GM18517 (cell line): Measurements from ENCODE around the gene CX3CR1.
"Not testable (repeated sequence)": the region's sequence is repeated elsewhere in the genome, so short reads cannot be mapped to it uniquely, and the experiment has no call there.

Experiments
- ATAC-seq: cut with Tn5 transposase; IDR thresholded peaks from one replicate; pipeline ENCODE4 v1.9.1; 2021; ENCODE audit warnings: mild to moderate bottlenecking, moderate library complexity; ENCODE audit not compliant: unreplicated experiment

The CX3CR1 gene

DNA sequence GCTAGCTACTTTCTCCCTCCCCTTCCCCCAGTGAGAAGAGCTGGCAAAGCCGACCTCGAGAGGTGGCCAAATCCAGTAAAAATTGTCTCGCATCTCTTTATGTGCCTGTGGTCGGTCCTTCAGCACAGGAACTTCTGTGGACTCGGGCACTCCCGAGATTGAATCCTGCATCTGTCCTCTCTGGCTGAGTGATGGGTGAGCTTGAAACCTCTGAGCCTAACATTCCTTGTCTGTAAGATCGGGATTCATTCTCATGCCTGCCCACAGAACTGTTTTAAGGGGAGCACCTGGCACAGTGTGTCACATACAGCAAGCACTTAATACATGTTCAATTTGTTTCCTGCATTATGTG is 11.3 kb downstream of the CX3CR1 start:
- no peak for ATAC-seq

DNA sequence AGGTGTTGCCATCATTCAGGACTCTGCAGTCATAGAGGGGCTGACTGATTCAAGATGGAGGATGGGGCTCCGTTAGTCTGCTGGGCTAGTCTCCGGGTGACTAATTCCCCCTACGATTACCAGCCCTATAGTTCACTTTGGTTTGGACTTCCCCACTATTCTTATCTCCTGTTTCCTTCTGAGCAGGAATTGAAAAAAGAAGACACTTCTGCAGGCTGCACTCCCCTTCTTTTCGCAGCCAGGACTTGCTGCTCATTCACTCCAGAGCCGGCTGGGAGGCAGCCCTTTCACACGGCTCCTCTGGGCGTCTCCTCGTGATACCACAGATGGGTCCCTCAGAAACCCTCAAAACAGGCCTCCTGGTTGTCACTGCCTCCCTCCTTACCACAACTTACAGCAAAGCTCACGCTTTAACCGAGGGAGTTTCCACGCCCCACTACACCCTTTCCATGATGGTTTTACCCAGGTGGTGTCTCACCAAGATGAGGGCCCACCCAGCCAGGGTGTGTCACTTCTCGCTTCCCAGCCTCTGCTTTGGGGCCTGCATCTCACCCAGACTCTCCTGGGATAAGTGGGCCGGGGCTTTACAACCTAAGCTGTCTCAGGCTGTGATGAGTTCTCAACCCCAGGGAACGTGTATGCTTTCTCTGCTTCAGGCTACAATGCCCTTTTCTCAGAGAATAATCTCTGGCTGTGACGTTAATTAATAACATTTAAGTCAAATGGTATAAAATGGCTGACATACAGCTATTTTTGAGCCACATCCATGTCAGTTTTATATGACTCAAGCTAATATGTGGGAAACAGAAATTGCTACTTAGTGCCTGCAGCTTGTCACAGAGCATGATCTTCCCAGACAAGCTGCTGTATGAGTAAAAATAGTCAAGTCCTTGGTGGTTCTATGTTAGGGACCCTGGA is 11.9 kb downstream of the CX3CR1 start:
- ATAC-seq, result no peak

DNA sequence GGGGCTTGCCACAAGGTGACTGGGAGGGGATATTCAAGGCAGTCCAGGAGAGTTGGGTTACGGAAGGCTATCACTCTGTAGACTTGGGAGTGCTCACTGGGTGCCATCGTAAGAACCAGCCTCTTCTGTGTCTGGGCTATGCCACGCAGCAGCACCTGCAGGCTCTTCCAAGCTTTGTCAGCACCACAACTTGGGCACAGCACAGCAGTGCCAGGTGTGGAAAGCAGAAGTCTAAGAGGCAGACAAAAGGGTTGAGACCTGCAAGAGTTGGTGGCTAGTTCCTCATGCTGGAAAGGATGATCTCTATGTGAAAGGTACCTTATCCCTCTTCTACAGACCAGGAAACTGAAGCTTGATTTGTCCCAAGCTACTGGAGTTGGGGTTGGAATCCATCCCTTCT is 15.8 kb downstream of the CX3CR1 start:
- no peak for ATAC-seq

- no peak for ATAC-seq
Observed at GRCh38 chr3:39263576-39263975, 16.3 kb downstream of the CX3CR1 start.

GRCh38 chr3:39262846-39263245 is 17.0 kb downstream of the CX3CR1 start:
- ATAC-seq, result no peak

GRCh38 chr3:39261726-39262125 is 18.1 kb downstream of the CX3CR1 start:
- no peak for ATAC-seq

DNA sequence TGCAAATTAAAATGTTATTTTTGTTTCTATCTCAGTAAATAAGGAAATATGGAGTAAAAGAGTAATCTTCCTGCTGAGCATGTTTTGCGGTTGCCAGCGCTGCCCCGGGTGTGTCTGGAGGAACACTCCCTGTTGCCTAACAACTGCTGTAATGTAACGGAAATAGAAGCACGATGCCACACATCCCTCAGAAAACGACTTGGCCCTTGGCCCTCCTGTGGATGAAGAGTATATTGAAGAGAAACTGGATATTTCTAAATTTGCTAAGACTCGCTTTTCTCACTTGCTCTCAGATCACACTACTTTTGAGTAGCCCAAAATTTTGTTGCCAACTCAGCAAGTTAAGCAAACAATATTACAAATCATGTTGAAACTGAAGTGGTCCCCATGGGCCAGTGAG is 18.9 kb downstream of the CX3CR1 start:
- ATAC-seq, result peak; percentile 71

DNA sequence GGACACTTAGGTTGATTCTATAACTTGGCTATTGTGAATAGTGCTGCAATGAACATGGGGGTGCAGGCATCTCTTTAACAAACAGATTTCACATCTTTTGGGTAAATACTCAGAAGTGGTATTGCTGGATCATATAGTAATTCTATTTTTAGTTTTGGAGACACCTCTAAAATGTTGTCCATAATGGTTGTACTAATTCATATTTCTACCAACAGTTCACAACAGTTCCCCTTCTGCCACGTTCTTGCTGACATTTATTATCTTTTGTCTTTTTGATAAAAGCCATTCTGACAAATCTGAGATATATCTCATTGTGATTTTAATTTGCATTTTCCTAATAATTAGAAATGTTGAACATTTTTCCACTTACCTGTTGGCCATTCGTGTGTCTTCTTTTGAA is 19.5 kb downstream of the CX3CR1 start:
- no peak for ATAC-seq

GRCh38 chr3:39255503-39256325 is 24.1 kb downstream of the CX3CR1 start:
- peak; percentile 99 for ATAC-seq

- ATAC-seq, result no peak
Observed at GRCh38 chr3:39254806-39255449, 24.9 kb downstream of the CX3CR1 start.

DNA sequence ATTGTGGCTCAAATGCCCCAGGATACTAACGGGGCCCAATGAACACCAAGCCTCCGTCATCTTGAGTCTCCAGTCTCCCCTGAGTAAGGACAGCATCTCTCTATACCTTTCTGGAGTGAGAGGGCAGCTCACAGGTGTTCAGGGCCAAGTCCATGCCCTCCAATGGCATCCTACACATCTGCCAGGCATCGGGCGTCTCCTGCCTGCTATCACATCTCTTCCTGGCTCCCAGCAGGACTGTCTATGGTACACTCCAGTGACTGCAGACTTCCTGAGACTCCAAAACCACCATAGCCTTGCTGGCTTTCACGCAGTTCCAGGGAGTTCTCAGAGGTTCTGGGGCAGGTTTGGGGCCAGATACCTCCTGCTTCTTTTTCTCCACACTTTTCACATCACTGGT is 28.3 kb downstream of the CX3CR1 start:
- no peak for ATAC-seq

DNA sequence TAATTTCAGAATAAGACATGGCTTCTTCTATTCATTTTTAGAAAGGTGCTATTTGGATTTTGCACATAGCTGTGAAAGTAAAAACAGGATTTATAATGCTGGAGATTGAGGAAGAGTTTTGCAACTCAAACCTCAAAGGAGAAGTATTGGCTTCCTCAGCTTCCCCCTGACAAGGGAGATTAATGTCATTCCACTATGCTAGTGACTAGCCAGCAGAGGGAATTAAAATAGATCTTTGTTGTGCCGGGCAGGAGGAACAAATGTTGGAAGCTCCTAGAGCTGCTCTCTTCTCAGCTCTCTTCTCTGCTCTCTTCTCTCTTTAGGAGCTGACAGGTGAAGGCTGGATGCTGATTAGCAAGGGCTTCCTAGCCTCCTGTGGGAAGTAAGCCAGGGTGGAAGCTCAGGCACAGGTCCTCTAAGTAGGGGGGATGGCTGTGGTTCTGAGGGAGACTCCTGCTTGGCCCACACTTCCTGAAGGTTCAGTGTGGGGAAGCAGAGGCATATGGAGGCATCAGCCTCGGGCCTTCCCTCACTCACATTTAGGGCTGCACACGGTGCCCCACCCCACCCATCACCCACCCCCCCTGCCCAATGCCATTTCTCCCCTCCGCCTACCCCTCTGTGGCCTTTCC is 29.6 kb downstream of the CX3CR1 start:
- no peak for ATAC-seq

DNA sequence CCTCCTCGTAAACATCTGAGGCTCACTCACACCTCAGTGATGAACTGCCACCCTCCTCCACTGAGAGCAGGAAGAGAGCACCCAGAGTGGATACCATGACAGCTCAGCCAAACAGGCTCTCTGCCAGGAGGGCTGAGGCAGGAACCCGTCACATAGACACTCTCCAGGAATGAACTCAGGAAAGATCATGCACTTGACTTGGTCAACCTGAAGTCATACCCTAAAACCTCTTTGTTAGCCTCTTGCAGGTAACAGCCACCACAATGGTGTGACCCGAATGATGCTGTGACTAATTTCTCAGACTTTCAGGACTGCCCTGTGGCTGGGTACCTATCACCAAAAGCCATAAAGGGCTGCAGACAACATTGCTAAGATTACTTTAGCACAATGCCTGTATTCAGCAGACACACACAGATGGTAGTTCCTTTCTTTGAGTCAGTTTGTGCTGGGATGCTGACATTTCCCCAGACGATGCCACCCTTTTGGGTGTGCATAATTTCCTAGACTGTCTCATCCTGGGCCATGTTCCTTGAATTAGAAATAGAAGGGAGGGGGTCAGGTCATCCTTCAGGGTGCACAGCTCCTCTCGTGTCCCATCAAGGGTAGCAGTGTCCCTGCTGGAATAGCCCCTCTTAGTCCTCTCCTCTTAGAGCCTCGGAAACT is 30.3 kb downstream of the CX3CR1 start:
- peak; percentile 43 for ATAC-seq

DNA sequence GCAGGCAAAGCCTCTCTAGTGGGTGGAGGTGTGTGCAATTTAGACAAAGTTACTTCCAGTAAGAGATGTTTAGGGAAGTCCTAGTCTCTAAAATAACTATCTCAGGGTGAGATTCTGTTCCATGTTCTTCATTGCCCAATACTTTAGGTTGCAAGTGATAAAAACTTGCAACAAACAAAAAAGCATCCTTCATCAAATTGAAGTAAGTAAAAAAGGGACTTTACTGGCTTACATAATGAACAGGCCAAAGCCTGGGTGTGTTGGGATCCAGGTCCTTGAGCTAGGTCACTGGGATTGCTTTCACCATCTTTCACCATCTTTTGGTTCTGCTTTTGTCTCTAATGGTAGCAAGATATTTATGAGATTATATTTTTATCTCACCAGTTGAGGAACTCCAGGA is 38.3 kb downstream of the CX3CR1 start:
- no peak for ATAC-seq

GRCh38 chr3:39237027-39237426 is 42.8 kb downstream of the CX3CR1 start:
- no peak for ATAC-seq

DNA sequence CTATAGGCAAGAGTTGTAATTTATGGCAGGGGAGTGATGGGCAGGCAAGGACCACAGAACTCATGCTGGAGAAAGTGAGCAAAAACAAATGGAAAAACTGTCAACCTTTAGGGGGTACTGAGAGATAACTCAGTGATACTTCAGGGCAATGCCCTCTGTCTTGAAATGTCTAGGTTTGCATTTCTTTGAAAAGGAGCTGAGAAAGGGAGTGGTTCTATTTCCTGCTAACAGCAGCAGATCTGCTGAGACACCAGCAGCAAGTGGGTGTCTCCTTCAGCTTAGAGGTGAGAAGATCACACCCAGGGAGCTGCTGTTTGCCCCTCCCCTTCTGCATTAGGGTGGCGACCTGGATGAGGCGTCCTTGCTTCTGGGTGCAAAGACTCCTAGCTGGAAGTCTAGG is 45.2 kb downstream of the CX3CR1 start:
- ATAC-seq, result no peak

DNA sequence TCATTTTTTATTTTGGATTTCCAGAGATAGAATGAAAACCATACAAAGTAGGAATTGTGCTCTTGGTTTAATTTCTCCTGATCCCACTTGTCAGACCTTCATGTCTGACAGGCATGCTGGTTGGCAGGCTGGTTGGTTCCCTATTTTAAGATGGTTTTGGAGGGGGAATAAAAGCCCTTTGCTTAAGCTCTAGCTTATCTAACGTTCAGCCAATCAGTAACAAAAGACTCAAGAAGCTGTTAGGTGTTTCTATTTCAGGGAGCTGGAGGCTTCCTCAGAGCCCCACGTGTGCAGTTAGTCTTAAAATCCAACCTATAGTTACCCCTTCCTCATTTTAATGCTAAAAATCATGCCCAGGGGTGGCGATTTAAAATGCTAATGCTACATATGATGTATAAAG is 47.0 kb downstream of the CX3CR1 start:
- no peak for ATAC-seq

GRCh38 chr3:39230453-39230852 is 49.4 kb downstream of the CX3CR1 start:
- no peak for ATAC-seq

GRCh38 chr3:39228496-39228895 is 51.3 kb downstream of the CX3CR1 start:
- no peak for ATAC-seq

DNA sequence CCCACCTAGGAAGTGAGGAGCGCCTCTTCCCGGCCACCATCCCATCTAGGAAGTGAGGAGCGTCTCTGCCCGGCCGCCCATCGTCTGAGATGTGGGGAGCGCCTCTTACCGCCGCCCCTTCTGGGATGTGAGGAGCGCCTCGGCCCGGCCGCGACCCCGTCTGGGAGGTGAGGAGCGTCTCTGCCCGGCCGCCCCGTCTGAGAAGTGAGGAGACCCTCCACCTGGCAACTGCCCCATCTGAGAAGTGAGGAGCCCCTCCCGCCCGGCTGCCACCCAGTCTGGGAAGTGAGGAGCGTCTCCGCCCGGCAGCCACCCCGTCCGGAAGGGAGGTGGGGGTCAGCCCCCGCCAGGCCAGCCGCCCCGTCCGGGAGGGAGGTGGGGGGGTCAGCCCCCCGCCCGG is 52.2 kb downstream of the CX3CR1 start:
- ATAC-seq, result not testable (repeated sequence)
